Choroid plexus epithelial cell (primary cell): Measurements from ENCODE around the gene ARHGEF4.
A peak's percentile ranks its signal among the peaks of the same experiment; 100 is the strongest.

Experiments
- DNase-seq: peaks from one replicate; pipeline ENCODE4 v3.0.0-alpha.2; 2010; ENCODE audit warnings: low read depth
- H3K4me3 ChIP-seq: 2 replicates; pipeline ENCODE4 v1.5.1; 2011; ENCODE audit warnings: low read depth, mild to moderate bottlenecking, control low read depth, low read length, moderate library complexity
- CTCF ChIP-seq: conservative IDR thresholded peaks from 2 replicates; pipeline ENCODE4 v1.5.1; 2011; ENCODE audit warnings: low read depth, mild to moderate bottlenecking, control low read depth, inconsistent platforms, low read length, moderate library complexity

ARHGEF4 gene

GRCh38 chr2:130851624-130852382 is 15.1 kb downstream of the ARHGEF4 start:
- TF ChIP-seq CTCF: no peak
- no peak overlapping the region for H3K4me3 ChIP-seq
- DNase-seq: no peak

GRCh38 chr2:130852521-130853115 is 15.9 kb downstream of the ARHGEF4 start:
- no peak for TF ChIP-seq CTCF
- DNase-seq: no peak
- H3K4me3 ChIP-seq: no peak overlapping the region

GRCh38 chr2:130853391-130853790 is 16.7 kb downstream of the ARHGEF4 start:
- DNase-seq: no peak
- TF ChIP-seq CTCF: no peak
- no peak overlapping the region for H3K4me3 ChIP-seq

- H3K4me3 ChIP-seq: no peak overlapping the region
- no peak for TF ChIP-seq CTCF
- DNase-seq: no peak
Measured at GRCh38 chr2:130854301-130854700, 17.6 kb downstream of the ARHGEF4 start.

GRCh38 chr2:130864830-130865800 is 28.4 kb downstream of the ARHGEF4 start:
- peak; percentile 96 for DNase-seq
- no peak overlapping the region for H3K4me3 ChIP-seq
- no peak for TF ChIP-seq CTCF

- no peak for DNase-seq
- TF ChIP-seq CTCF: no peak
- H3K4me3 ChIP-seq: no peak overlapping the region
Measured at GRCh38 chr2:130869441-130870160, 32.9 kb downstream of the ARHGEF4 start.
